HG03342 (cell line): ENCODE results near the gene TBC1D7.

ENCODE experiments used
- ATAC-seq: cut with Tn5 transposase; IDR thresholded peaks from one replicate; pipeline ENCODE4 v1.9.1; 2021; ENCODE audit warnings: mild to moderate bottlenecking, moderate library complexity; ENCODE audit not compliant: unreplicated experiment

The TBC1D7 gene

DNA sequence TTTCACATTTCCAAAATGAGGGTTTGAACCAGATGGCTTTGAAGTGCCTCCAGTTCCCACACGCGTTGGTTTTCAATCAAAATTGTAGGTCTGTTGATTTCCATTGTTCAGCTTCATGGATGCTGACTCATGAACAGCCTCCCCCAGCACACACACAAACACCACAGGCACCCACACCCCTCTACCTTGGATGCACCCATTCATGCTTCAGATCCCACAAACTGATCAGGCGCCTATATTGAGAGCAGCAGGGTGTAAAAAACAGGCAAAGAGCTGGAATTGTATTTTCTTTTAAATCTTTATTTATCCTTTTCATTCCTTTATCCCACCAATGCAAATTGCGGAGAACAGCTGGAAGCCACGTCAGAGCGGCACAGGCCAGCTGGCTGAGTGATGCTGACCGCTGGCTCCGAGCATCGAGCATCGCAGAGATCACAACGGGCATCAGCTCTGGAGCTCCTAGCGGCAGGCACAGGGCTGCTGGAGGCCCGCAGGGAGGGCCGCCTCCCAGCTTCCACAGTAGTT, 29.3 kb upstream of the TBC1D7 start:
- ATAC-seq = no peak

DNA sequence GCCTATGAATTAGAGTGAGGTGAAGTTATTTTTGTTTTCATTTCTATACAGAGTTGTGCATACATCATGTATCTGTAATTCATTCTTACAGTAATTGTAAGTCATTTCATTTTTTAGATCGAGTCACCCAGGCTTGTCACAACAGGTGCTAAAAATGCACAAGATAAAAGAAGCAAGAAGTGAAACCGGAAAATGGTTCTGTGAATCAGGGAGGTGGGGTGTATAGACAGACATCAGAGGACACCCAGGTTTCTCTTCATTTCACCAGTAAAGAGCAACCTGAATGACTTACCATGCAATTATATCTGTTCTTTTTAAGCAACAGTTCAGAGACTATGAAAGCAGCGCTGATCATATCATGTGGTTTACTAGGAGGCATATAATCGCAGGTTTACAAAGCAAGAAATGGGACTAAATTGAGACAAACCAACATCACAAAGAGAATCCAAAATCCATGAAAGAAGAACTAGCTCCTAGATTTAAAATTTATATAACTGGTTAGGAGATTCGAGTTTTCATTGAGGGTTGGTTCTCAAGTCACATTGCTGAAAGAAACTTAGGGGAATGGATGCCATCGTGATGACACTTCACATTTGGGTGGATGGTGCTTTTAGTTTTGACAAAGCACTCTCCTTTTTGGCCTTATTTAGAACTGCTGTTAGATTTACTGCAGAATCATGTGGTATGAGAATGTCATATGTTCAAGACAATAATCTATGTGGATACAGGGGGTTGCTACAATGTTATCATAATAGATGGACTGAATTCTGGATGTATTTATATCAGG, 27.9 kb upstream of the TBC1D7 start:
- ATAC-seq = peak; percentile 92

DNA sequence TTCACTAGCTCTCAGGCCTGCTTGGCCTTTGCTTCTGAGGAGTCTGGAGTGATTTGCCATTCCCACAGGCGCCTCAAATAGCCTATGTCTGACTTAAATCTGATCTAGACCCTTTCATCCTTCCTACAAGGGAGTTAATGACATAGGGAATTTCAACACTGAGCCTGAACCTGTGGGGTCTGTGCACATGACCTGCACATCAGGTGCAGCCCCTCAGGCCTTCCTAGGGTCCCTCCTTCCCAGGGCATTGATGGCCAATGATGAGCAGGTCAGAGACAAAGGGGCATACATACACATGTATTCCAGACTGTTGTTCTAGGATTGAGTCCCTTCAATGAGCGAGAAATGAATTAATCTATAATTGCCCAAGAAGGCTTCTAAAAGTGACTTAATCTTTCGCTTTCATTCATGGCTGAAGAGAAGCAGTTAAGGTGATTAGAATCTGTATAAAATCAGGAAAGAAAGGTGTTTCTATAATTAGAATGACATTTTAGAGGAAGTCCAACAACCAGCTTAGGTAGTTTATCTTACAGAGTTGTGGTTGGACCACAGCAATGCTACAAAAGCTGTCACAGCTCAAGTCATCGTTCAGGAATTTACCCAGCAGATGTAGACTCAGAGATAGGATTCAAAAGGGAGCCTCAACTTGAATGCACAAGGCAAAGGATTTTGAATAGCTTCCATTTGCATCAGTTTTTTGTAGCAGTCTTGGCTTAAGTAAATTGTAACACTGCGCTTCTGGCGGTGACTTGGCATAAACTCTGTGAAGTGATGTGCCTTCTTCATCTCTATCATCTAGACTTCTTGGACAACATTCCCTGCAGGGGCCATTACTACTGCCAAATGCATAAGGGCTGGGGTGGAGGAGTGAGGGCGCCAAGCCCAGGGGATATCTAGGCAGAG, 27.0 kb upstream of the TBC1D7 start:
- ATAC-seq = peak; percentile 30

DNA sequence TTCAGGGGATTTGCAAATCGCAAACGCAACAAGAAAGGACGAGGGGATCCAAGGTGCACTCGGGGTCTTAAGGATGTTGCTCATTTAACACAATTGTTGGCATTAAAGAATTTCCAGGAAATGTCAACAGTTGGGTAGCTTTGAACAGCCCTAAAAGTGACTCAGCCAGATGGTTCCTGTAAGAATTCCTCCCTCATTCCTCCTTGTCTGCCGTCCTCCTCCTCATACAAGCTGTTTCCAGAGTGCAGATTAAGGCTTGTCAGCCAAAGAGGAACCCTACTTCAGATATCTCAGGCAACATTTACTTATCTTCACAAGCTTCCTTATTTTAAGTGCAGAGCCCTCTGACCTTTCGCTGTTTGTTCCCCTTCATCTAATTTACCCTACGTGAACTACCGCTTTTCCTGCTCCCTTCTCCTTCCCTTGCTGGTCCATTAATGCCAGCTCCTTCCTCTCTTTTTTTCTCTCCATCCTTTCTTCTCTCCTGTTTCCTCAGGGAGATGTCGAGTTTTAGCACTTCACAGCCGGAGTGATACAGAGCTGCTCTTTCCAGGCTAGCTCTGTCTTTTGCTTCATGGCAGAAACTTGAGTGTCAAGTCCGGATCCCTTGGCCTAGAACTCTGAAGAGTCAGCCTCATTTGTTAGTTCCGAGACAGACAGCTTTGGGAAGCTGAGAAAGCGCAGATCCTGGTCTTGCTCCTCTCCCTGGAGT, 26.1 kb upstream of the TBC1D7 start:
- no peak for ATAC-seq

DNA sequence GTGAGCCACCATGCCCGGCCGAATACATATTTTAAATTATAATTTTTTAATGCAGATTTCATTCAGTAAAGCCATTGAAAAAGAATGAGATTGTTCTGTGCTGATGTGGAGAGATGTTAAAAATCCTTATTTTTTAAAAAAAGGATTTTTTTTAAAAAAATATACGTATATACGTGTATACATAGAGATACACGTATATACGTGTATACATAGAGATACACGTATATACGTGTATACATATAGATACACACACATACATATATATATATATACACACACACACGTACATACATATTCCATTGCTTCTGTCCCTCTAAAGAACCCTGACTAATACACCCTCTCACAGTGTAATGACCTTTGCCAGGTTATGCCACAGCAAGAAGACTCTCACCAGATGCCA, 23.8 kb upstream of the TBC1D7 start:
- ATAC-seq = no peak

DNA sequence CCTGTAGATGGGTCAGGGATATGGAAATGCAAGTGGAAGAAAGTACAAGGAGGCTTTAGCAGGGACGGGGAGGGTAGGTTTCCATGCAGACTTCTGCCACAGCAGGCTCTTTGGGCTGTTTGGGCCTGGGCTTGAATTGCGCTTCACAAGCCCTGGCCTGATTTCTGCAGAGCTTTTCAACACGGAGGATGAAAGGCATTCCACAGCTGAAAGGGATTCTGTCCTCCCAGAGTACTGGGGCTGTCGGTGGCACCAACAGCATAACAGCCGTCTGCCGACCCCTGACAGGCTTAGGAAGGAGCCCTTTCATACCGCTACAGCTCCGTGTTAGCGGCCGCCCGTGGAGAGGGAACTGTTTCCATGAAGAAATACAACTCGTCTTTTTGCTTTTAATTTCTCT, 22.9 kb upstream of the TBC1D7 start:
- ATAC-seq = no peak

DNA sequence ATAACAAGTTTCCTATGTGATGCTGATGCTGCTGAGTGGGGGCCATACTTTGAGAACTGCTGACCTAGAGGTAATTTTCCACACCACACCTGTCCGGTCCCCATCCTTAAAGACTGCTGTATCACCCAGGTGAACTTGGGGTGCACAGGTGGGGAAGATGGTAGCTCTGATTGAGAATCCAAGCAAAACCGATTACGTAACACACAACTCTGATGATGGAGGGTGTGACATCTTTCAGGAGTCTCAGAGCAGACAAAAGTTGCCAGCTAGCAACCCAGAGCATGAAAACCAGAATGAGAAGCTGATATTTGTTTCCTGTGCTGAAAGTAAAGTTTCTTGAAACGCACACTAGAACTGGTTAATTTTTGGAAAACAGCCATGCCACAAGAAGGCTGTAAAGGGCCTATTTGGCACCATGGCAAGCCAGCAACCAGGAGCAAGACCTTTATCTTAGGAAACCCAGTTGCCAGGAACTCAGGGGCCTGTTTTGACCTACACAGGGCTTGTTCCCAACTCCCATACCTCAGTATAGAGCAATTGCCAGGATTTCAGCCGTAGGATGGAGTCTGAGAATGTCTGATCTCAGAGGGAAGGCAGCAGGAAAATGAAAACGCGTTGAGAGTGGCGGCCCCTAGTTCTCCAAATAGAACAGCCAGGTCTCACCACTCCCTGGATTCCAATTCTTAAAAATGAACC, 21.6 kb upstream of the TBC1D7 start:
- ATAC-seq = no peak

DNA sequence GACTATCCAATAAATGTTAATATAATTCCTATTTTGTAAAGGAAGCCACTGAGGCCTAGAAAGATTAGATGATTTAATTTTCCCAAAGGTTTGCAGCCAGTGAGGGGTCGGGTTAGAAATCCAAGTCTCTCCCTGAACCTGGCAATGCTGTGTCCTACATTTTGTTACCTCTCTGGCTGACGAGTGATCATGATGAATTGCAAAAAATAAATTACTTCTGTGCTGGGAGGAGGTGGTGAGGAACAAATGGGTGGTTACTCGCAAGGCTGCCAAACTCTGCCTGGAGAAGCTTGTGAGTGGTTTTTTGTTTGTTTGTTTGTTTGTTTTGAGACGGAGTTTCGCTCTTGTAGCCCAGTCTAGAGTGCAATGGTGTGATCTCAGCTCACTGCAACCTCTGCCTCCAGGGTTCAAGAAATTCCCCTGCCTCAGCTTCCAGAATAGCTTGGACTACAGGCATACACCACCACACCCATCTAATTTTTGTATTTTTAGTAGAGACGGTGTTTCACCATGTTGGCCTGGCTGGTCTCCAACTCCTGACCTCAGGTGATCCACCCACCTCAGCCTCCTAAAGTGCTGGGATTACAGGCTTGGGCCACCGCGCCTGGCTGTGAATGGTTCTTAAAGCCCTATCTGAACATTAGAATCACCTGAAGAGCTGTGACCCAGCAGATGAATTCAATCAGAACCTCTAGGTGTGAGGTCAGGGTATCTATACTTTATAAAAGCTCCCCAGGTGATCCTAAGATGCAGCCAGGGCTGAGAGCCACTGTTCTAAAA, 20.2 kb upstream of the TBC1D7 start:
- no peak for ATAC-seq

DNA sequence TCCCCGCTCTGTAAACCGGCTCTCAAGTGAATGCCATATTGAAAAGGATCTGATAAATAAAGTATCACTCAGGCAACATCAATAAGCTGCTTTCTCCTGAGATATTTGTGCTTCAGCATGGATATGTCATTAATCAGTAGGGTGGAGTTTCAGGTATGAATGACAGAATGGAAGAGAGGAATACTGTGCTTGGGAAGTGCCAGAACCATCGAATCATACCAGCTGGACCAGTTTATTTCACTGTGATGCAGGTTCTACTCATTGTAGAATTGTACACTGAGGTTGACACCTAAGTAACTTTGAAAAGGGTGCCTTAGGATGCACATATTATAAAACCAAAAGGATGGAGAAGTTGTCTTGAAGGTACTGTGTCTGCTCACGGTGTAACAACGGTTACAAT, 17.9 kb upstream of the TBC1D7 start:
- ATAC-seq = no peak

DNA sequence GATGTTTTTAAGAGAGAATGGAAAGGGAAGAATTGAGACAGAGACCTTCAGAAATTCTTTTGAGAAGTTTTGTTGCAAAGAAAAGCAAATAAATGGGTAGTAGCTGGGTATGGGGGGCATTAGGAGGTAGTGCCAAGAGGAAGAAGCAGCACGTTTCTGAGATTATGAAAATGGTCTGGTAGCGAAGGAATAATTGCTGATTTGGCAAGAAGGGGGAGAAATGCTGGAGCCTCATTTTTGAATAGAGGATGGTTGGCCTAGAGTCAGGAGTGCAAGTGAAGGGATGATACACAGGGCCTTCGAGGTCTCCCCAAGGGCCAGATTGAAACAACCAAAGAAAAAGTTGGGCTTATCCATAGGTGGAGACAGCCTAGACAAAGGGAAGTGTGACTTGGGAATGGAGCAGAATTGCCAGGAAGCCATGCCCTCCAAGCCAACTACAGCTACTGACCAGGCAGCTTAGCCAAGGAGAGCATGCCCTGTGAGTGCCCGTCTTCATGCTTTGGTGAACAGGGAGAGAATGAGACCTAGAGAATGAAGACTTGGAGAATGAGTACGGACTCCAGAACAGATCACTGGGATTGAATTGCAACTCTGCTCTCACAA, 14.2 kb upstream of the TBC1D7 start:
- no peak for ATAC-seq

DNA sequence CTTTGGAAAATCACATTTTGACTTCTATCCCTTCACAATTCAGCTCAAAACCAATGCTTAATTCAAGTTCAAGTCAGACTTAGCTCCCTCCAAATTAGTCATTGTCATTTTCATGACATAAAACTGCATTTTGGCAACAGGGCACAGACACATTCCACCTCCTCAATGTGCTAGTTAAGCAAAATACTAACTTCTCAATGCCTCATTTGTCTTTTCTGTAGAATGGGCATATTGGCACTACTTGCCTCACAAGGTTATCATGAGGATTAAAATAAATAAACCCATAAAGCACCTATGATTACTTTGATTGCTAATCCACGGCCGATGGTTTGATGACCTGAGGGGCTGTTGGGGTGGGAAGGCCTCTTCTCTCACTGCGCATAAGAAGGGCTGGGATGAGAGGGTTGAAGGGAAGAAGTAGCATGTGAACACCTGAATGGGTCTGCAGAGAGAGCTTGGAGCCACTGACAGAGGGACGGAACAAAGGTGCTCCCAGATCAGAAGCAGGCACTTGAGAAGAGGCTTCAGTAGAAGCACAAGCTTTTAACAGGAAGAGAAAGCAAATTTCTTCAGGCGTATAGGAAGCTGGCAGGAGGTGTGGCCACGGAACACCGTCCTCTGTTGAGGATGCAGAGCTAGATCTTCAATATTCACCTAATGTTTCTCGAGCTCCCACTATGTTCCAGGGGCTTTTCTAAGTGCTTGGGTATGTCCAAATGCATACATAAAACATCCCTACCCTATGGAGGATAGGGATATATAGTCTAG, 11.7 kb upstream of the TBC1D7 start:
- no peak for ATAC-seq

DNA sequence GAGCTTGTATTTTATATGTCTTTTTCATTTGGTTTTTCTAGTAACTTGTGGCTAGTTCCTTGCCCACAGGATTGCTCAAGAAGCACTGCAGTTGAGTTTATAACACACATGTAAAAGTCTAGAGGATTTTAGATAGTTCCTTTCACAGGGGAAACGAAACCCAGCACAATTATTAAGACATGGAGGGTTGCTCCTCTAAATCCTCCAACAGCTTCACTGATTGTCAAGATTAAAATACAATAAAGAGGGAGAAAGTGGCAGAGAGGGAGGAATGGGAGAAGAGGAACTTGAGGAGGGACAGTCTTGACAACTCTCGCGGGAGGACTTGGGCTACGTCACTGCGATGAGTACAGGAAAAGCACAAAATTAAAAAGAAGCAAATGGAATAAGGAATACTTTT, 9.7 kb upstream of the TBC1D7 start:
- no peak for ATAC-seq

DNA sequence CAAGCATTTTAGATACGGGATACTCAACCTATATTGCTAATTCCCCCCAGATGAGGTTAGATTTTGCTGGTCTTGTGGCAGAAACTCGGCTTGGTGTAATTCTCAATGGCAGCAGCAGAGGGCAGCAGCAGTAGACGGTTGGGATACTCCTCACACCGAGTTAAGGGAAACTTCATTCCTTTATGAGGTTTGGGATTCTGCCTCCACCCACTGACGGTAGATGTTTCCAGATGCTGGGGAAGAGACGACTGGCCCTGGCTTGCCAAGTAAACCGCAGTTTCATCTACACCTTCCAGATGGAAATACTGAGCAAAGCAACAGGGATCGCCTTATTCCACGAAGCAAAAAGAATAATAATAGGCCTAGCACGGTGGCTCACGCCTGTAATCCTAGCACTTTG, 8.2 kb upstream of the TBC1D7 start:
- no peak for ATAC-seq

DNA sequence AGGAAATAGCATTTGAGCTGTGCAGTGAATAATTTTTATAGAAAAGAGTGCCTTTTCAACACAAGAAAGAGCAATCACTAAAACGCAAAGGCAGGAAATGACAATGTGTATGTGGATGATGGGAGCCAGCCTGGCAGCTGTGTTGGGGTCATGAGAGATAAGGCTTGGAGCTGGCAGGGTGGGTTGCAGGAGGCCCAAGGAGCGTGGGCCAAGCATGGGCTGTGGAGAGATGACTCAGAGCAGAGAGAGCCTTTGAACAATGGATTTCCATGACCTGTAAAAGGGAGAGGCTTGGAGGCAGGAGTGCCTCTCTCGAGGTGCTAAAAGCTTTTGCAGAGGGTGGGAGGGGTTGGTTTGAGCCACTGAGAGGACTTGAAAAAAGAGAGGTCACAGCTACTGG, 6.6 kb upstream of the TBC1D7 start:
- ATAC-seq = no peak

DNA sequence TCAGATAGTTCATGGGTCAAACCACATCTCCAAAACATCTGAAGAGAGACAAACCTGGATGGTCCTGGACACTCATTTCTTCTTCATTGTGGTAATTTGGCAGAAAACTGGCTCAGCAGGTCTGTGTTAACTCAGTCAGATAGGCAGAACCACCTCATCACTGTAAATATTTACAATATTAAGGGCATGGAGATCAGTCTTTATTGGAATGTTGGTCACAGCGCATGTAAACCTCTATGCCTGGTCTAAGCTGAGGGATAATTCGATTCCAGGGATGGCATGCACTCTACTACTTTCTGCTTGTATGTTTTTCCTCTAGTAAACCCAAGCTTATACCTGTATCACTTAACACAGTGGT, 4.0 kb upstream of the TBC1D7 start:
- ATAC-seq = no peak

DNA sequence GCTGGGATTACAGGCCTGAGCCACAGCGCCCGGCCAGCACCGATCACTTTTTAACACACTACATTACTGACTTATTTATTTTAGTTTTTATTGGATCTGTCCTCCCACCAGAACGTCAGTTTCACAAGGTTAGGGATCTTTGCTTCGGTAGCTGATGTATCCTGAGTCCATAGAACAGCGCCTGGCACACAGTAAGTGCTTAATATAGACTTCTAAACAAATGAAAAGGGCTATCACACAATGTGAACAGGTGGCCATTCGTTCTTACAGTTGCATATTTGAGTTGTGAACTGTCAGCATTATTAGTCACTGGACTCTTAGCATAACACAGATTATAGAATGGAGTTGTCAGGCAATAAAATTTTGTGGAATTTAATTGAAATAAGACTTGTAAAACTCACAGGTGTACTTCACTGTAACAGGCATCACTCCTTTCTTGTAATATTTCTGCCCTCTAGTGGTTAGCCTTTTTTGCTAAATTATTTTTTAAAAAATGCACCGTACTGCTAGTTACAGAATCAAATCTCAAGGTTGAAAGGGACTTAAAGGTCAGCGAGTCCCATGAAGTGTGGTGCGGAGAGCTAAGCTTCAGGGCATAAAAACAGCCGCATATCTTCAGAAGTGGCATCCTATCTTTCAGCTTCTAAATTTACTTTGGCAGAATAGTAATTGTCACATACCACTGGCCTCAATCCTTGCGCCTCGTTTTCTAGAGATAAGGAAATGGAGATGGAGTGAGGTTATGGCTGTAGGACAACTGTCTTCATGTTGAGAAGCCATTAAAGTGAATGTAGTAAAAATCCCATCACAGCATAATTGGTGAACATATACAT, 3.4 kb upstream of the TBC1D7 start:
- no peak for ATAC-seq

DNA sequence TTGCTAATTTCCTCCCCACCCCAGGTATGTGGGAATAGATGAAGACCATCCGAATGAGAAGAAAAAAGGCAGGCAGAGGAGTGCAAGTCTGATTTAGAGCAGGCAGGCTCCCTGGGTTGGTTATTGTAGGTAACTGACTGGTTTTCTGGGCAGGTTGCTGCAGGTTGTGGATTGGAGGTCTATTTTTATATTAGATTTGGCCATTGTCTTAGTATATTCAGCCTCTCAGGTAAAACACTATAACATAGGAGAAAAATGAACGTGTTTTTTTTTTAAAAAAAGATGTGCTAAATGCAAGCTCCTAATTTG, 492 bp upstream of the TBC1D7 start:
- ATAC-seq = no peak

DNA sequence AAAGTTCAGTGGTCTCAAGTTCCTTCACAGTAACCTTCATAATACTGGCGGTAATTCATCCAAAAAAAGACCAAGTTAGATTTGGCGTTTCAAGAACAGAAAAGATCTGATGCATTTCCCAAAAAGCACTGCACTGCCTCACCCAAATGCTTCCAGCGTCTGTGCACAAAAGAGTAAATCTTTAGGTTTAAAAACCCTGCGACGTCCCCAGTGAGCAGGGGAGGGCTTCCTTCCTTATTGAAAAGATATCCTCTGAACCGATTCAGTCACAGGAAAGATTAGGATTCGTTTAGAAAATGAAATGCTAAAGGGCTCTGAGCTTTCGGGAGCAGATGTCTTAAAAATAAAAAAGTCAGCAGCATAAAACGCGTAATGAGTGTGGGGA, 654 bp downstream of the TBC1D7 start:
- ATAC-seq = no peak
